Effector memory CD4-positive, alpha-beta T cell (primary cell): ENCODE results near the gene OGN.

Source experiments
- DNase-seq, 3 donors: peaks; one replicate each; pipeline ENCODE4 v3.0.0-alpha.2; 2020
- H3K27ac ChIP-seq: 2 replicates; pipeline ENCODE4 v1.7.0; 2013; ENCODE audit warnings: mild to moderate bottlenecking, low read length, moderate library complexity; ENCODE audit not compliant: insufficient read depth, poor library complexity, severe bottlenecking
- H3K27me3 ChIP-seq: replicated peaks from 2 replicates; pipeline ENCODE4 v1.7.0; 2013; ENCODE audit warnings: mild to moderate bottlenecking, low read length; ENCODE audit not compliant: insufficient read depth, control insufficient read depth, poor library complexity, severe bottlenecking
- H3K36me3 ChIP-seq: 2 replicates; pipeline ENCODE4 v1.7.0; 2013; ENCODE audit warnings: mild to moderate bottlenecking, low read length, moderate library complexity; ENCODE audit not compliant: control insufficient read depth, insufficient read depth
- H3K4me1 ChIP-seq: 2 replicates; pipeline ENCODE4 v1.7.0; 2013; ENCODE audit warnings: low read length, mild to moderate bottlenecking; ENCODE audit not compliant: control insufficient read depth, insufficient read depth, poor library complexity, severe bottlenecking
- H3K4me3 ChIP-seq: 2 replicates; pipeline ENCODE4 v1.7.0; 2013; ENCODE audit warnings: low read length, low read depth, mild to moderate bottlenecking; ENCODE audit not compliant: insufficient read depth, poor library complexity, severe bottlenecking
- H3K9me3 ChIP-seq: 2 replicates; pipeline ENCODE4 v1.7.0; 2013; ENCODE audit warnings: mild to moderate bottlenecking, low read length, moderate library complexity; ENCODE audit not compliant: control insufficient read depth

The OGN gene

DNA sequence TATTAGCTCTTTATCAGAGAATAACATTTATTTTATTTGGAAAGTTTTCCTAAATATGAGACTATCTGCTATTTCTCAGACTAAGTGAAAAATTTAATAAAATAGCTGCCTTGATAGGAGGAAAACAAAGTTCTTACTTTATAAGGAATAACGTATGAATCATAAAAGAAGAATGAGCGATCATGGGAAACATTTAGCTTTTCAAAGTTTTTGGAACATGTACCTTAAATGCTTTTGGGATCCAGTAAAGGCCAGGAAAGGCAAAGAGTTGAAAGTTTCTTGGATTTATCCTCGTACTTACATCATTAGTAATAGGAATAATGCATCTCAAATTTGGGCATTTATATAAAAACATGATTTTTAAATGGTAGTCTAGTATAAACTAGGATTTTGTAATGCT, 19.4 kb downstream of the OGN start:
- DNase-seq = no peak
- no peaks in the 10 kb centered on the region for H3K27me3 ChIP-seq
- no peaks in the 10 kb centered on the region for H3K36me3 ChIP-seq
- no peaks in the 10 kb centered on the region for H3K9me3 ChIP-seq
- no peak overlapping the region for H3K4me3 ChIP-seq
- H3K27ac ChIP-seq = no peak overlapping the region
- no peaks in the 10 kb centered on the region for H3K4me1 ChIP-seq

DNA sequence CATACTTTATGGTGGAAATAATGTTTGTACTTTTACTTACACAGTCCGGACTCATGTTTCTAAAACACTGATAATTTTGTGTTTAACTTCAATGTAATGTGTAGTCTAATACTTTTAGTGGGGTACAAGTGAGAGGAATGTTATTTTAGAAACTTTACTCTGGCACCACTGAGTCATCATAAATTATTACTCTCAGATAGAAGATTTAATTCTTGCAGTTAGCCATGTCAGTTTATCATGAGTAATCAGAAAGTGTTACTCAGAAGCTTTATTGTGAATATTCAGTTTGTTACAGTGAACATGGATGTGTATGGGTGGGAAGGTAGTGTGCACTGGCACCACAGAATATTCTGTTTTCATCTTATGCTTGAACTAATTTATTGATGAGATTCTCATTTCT, 20.0 kb downstream of the OGN start:
- DNase-seq = no peak
- Histone ChIP-seq H3K4me1 (no peaks in the 10 kb centered on the region), H3K27ac (no peak overlapping the region), H3K9me3 (no peaks in the 10 kb centered on the region), H3K36me3 (no peaks in the 10 kb centered on the region), H3K27me3 (no peaks in the 10 kb centered on the region), H3K4me3 (no peak overlapping the region)

DNA sequence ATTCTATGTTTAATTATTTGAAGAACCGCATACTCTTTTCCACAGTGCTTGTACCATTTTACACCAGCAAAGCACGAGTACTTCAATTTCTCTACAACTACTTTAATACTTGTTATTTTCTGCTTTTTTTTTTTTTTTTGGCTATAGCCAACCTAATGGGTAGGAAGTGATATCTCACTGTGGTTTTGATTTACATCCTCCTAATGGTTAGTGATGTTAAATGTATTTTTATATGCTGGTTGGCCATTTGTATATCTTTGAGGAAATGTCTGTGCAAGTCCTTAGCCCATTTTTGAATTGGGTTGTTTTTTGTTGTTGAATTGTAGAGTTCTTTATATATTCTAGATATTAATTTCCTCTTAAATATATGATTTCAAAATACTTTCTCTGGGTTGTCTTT, 22.6 kb downstream of the OGN start:
- no peak for DNase-seq
- H3K4me3 ChIP-seq = no peak overlapping the region
- no peaks in the 10 kb centered on the region for H3K4me1 ChIP-seq
- H3K27me3 ChIP-seq = no peaks in the 10 kb centered on the region
- H3K9me3 ChIP-seq = no peaks in the 10 kb centered on the region
- H3K27ac ChIP-seq = no peak overlapping the region
- no peaks in the 10 kb centered on the region for H3K36me3 ChIP-seq

DNA sequence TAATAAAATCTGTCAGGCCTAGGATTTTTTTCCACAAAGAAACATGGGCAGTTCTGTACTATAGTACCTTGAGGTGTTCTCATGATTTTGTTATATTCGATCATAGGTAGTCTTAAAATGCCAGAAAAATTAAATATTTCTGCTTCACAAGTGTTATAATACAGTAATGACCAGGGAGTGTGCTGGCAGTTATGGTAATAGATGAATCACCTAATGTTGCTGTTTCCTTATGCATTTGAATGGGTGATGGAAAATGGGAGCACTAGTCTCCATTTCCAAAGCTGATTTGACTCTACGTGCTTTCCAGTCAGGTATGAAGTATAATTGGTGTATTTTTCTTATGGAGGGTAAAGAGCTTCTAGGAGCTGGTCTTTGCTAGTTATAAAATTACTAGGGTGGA, 23.8 kb downstream of the OGN start:
- no peaks in the 10 kb centered on the region for H3K36me3 ChIP-seq
- H3K27me3 ChIP-seq = no peaks in the 10 kb centered on the region
- H3K4me1 ChIP-seq = no peaks in the 10 kb centered on the region
- H3K27ac ChIP-seq = no peak overlapping the region
- no peaks in the 10 kb centered on the region for H3K9me3 ChIP-seq
- no peak overlapping the region for H3K4me3 ChIP-seq
- no peak for DNase-seq

DNA sequence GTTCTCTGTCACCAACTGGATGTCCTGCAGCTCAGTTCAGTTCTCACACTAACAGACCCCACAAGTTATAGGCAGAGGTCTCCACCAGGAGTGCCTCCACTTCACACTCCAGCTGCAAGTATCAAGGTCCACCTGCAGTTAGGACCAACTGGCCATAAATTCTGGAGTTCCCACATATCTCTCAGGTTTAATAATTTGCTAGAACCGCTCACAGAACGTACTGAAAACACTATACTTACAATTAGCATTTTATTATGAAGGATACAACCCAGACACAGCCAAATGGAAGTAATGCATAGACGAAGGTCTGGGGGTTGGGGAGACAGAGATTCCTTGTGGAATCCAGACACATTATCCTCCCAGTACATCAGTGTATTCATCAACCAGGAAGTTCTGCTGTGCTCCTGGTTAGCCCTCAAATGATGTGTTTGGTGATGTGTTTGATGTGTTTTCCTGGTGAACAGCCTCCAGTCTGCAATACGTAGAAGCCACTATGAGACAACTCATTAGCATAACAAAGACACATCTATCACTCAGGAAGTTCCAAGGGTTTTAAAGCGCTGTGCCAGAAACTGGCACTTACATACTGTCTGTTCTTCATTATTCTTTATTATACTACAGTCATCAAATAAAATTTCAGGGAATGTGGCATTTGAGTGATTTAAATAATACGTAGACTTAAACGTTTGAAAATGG, 25.4 kb downstream of the OGN start:
- Histone ChIP-seq H3K27ac (no peak overlapping the region), H3K9me3 (no peaks in the 10 kb centered on the region)
- no peak for DNase-seq

DNA sequence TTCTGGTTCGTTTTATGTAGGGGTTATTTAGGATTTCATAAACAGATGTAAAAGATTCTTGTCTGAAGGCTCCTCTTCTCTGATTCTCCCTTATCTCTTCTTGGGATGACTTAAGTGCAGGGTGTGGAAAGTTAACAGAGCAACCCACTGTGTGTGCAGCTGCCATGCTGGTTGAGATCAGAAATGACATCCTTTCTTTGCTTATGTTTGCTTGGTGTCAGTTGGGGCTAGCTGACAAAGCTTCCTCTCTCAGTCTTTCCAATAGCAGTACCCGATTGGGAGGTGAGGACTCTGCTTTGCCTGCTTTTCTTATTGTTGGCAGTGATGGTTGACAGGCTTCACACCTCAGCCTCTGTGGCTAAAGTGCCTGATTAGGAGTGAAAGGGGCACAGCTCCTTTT, 26.5 kb downstream of the OGN start:
- no peak overlapping the region for H3K27ac ChIP-seq
- DNase-seq = no peak

More for the DNA sequence above, 25.4 kb downstream of the OGN start:
- no peak overlapping the region for H3K4me3 ChIP-seq
- H3K36me3 ChIP-seq = no peaks in the 10 kb centered on the region
- H3K4me1 ChIP-seq = no peaks in the 10 kb centered on the region
- no peaks in the 10 kb centered on the region for H3K27me3 ChIP-seq

DNA sequence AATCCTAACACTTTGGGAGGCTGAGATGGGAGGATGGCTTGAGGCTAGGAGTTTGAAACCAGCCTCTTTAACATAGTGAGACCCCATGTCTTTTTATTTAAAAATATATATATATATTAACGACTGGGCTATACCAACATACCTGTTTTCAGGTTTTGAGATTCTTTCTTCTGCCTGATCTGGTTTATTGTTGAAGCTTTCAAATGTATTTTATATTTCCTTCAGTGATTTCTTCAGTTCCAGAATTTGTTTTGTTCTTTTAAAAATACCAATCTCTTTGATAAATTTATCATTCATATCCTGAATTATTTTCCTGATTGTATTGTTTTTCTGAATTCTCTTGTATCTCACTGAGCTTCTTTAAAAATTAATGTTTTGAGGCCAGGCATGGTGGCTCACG, 31.2 kb downstream of the OGN start:
- Histone ChIP-seq H3K27me3 (no peaks in the 10 kb centered on the region), H3K36me3 (no peaks in the 10 kb centered on the region), H3K4me1 (no peaks in the 10 kb centered on the region), H3K27ac (no peak overlapping the region), H3K9me3 (no peaks in the 10 kb centered on the region), H3K4me3 (no peak overlapping the region)
- no peak for DNase-seq

More for the DNA sequence above, 26.5 kb downstream of the OGN start:
- H3K4me3 ChIP-seq = no peak overlapping the region
- no peaks in the 10 kb centered on the region for H3K27me3 ChIP-seq
- H3K36me3 ChIP-seq = no peaks in the 10 kb centered on the region
- H3K9me3 ChIP-seq = no peaks in the 10 kb centered on the region
- H3K4me1 ChIP-seq = no peaks in the 10 kb centered on the region

DNA sequence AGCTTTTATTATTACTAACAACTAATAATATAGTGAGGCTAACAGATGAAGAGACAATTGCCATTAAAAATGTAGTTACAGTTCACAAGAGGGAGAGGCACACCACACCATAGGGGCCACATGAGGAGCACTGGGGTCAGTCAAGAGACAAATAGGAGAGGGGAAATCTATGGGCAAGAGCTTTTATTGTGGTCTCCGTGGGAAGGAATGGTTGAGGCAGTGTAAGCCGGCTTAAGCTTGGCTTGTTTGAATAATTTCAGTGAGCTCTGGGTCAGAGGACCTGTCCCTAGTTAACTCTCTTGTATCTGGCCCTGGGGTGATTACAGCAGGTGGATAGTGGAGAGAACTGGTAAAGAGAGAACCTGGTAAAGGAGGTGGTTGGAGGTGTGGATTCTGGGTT, 35.3 kb downstream of the OGN start:
- Histone ChIP-seq H3K4me1 (no peaks in the 10 kb centered on the region), H3K27me3 (no peaks in the 10 kb centered on the region), H3K27ac (no peak overlapping the region), H3K4me3 (no peak overlapping the region), H3K9me3 (no peaks in the 10 kb centered on the region), H3K36me3 (no peaks in the 10 kb centered on the region)
- no peak for DNase-seq

DNA sequence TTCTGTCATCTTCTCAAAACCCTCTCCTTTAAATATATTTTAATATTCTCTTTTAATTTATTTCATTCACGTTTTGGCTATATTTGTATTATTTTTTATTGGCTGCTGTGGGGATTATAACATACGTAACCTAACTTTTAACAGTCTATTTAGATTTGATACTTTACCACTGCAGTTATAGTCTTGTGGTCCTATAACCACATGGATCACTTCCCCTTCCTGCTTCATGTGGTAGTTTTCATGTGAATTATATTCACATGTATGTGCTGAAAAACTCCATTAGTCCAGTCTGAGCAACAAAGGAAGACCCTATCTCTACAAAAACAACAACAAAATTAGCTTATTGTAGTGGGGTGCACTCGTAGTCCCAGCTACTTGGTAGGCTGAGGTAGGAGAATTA, 44.3 kb downstream of the OGN start:
- no peaks in the 10 kb centered on the region for H3K9me3 ChIP-seq
- H3K36me3 ChIP-seq = no peaks in the 10 kb centered on the region
- no peak for DNase-seq
- H3K27me3 ChIP-seq = no peaks in the 10 kb centered on the region
- H3K27ac ChIP-seq = no peak overlapping the region
- no peak overlapping the region for H3K4me3 ChIP-seq
- H3K4me1 ChIP-seq = no peaks in the 10 kb centered on the region

DNA sequence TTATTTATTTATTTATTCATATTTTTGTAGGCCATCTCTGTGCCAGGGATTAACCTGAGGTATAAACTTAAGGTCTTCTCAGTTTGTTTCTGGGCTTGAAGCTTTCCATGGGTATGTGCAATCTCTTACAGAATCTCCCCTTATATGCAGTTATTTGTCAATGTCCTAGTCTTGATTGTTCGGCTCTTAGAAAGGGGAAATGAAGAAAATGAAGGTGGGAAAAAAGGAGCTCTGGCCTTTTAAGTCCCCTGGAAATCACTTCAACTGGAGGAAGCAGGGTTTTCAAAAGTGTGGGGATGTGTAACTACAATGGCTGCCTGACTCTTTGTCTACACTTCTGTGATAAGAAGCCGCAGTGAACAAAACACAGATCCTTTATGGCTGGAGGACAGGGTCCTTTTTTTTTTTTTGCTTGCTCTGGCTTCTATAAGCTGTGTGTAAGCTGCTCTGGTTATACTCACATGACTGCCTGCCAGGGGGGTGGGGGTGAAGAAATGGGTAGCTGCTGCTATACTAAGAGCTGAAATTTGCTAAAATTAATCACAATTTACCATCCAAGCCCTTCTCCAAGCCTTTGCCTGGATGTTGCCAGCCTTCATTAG, 44.9 kb downstream of the OGN start:
- no peaks in the 10 kb centered on the region for H3K27me3 ChIP-seq
- no peak overlapping the region for H3K27ac ChIP-seq
- no peaks in the 10 kb centered on the region for H3K36me3 ChIP-seq
- no peak overlapping the region for H3K4me3 ChIP-seq
- no peaks in the 10 kb centered on the region for H3K4me1 ChIP-seq
- no peak for DNase-seq
- no peaks in the 10 kb centered on the region for H3K9me3 ChIP-seq
